GM13977 (cell line): ENCODE data around the gene TSHR.

Experiments used
- DNase-seq: peaks from one replicate; pipeline ENCODE4 v3.0.0; 2012; ENCODE audit warnings: low spot score
- in situ Hi-C: fragments of 300-500 bp; cut with MboI; formaldehyde crosslinking; loops from one replicate; pipeline ENCODE4 v1.12.0; 2022; ENCODE audit warnings: low sequenced_read_pairs, low pct_unique_long_range_greater_than_20kb, mixed read lengths, inconsistent platforms; ENCODE audit not compliant: unreplicated experiment
- TF ChIP-seq, protein P1 (sequence below): IDR thresholded peaks from 2 replicates; pipeline ENCODE4 v1.5.1; 2012; ENCODE audit warnings: mild to moderate bottlenecking, control low read depth; ENCODE audit not compliant: insufficient read depth; ENCODE audit errors: extremely low read depth, missing control alignments

The TSHR gene

DNA sequence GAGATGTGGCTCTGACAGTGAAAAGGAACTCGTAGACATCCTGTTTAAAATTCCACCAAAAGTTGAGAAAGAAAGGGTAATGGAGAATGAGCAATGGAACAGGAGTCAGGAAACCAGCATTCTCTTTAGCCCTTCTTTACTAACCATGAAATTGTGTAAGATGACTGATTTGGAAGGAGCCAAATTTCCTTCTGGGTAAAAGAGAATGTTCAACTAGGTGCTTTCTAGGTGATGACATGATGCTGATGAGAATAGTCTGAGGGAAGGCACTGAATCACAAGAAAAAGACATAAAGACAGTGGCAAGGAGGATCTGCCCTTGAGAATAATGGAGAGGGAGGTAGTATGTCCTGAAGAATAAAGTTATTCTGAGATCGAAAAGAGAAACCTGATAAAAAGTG is 2.2 kb downstream of the TSHR start:
- no peak for DNase-seq
- TF ChIP-seq, protein P1, sequence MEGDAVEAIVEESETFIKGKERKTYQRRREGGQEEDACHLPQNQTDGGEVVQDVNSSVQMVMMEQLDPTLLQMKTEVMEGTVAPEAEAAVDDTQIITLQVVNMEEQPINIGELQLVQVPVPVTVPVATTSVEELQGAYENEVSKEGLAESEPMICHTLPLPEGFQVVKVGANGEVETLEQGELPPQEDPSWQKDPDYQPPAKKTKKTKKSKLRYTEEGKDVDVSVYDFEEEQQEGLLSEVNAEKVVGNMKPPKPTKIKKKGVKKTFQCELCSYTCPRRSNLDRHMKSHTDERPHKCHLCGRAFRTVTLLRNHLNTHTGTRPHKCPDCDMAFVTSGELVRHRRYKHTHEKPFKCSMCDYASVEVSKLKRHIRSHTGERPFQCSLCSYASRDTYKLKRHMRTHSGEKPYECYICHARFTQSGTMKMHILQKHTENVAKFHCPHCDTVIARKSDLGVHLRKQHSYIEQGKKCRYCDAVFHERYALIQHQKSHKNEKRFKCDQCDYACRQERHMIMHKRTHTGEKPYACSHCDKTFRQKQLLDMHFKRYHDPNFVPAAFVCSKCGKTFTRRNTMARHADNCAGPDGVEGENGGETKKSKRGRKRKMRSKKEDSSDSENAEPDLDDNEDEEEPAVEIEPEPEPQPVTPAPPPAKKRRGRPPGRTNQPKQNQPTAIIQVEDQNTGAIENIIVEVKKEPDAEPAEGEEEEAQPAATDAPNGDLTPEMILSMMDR, result no peak
- in situ Hi-C loops, result loop anchor here (25.0 kb wide), 1 partner anchor 505 kb away; no protein-coding TSS in a partner anchor

DNA sequence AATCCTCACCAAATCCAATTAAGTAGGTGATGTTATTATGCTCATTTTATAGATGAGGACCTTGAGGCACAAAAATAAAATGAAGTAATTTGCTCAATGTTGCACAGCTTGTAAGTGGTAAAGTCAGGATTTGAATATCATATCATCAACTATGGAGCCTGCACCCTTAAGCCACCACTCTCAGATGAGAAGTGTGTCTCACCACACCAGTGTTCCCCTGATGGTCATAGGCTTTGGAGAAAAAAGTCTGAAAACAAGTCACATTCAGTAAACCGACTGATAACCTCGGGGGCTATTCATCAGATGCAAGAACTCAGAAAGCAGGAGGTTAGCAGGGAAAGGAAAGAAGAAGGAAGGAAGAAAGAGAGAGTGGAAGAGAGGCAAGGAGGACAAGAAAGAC is 2.8 kb downstream of the TSHR start:
- no peak for DNase-seq
- TF ChIP-seq, protein P1, result no peak
- in situ Hi-C loops, result loop anchor here (25.0 kb wide), 1 partner anchor 504 kb away; no protein-coding TSS in a partner anchor

DNA sequence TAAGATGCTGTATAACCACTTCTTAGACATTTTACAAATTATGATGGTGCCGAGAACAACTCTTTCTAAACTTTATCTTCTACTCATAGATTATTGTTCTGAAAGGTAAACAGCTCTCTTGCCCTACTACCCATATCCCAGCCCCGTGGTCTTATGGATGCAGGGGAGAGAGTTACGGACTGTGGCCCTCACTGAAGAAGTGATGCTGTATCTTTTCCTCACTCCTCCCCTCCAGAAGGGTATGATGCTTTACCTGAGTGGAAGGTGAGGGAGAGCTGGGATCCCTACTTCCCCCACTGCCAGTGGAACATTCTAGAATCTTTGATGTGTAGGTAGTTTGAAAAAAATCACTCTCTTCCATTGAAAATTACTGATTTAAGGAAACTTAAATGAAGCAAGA is 3.5 kb downstream of the TSHR start:
- in situ Hi-C loops, result loop anchor here (25.0 kb wide), 1 partner anchor 503 kb away; no protein-coding TSS in a partner anchor
- TF ChIP-seq, protein P1, result no peak

DNA sequence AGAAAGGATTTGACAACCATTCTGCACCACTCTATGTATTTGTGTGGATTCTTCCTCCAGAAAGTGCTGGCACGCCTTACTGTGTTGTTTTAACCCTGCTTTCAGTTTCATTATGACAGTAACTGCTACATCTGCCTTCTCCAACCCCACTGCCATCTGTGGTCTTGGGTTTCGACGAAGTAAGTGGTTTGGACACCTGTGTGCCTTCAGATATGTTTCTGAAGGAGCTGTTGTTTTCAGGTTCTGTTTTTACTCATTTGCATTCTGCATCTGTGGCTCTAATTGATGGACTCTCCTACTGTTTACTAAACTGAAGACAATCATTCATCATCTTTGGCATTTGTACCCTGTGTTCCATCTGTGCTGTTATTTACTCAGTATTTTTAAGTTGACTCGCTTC is 4.1 kb downstream of the TSHR start:
- in situ Hi-C loops, result loop anchor here (25.0 kb wide), 1 partner anchor 503 kb away; no protein-coding TSS in a partner anchor
- DNase-seq, result peak; percentile 65
- TF ChIP-seq, protein P1, result no peak

More for the DNA sequence above, 3.5 kb downstream of the TSHR start:
- DNase-seq, result no peak

DNA sequence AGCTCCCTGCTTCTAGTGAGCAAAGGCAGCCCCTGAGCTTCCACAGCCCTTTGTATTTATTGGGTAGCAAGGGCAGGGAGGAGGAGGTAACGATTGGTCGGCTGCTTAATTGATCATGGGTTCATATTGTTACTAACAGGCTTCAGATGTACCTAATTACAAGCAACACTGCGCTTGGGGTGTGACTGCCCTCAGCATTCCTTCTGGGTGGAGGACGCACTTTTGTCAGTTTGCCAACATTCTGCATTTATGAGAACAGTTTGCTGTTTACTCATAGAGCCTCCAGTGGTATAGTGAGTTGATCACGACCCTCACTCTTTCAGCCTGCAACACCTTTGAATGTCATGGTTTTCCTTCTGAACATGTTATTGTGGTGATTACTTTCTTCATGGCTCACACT is 9.6 kb downstream of the TSHR start:
- no peak for DNase-seq
- in situ Hi-C loops, result loop anchor here (25.0 kb wide), 1 partner anchor 497 kb away; no protein-coding TSS in a partner anchor
- TF ChIP-seq, protein P1, result no peak

DNA sequence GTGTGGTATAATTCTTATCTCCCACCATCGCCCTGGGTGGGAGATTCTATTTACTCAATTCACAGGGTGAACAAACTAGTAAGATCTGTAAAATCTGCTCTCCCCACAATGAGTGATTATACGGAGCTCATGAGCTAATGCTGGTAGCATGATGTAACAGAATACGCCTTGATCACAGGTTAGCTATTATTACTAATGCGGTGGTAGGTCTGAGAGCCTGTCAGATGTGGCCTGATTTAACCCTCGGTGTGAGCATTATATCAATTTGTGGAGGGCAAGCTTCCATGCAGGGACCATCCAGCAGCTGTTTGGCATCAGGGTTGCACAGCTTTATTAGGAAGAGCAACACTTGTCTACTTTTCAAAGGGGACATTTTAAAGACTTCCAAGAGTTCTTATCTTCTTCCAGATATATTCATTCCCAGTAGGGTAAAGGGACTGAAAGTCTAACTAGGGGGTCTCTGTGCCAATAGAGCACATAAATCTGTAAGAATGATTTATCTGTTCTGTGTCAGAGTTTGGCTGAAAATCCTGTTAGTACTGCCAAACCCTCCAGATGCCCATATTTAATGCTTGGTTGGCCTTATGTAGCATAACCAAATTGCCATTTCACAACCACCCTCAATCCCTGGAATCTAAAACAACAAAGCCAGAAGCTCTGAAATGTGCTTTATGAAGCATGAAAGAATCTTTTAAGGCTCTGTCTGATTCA is 18.7 kb downstream of the TSHR start:
- no peak for DNase-seq
- in situ Hi-C loops, result loop anchor here (25.0 kb wide), 1 partner anchor 488 kb away; no protein-coding TSS in a partner anchor
- TF ChIP-seq, protein P1, result no peak
